GM19240 (cell line): ENCODE measurements around the gene SPACDR.

ENCODE experiments used
- DNase-seq: peaks from one replicate; pipeline ENCODE4 v3.0.0; 2011; ENCODE audit warnings: low spot score; ENCODE audit not compliant: insufficient read length

Gene SPACDR

GRCh38 chr7:100485471-100485876 is 21.4 kb upstream of the SPACDR start:
- DNase-seq, result no peak

DNA sequence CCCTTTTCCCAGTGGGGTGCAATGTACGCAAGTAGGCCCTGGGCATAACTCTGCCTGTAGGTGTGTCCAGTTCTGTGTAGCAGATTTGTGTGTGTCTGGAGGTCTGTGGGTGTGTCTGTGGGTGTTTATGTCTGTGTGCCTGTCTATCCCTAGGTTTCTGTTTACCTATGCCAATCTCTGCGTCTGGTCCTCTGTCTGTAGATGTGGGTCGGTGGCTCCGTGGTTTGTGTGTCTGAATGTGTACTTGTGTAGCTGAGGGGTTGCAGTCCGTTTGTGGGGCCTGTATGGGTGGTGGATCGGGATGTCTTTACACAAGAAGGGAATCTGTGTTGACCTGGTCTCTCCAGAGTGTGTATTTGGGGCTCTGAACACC is 20.6 kb upstream of the SPACDR start:
- no peak for DNase-seq

GRCh38 chr7:100483722-100484672 is 19.9 kb upstream of the SPACDR start, which contains the start of gene NYAP1:
Gene NYAP1, plus strand, starts transcription at chr7:100483927. Its CDS starts 1,385 bp downstream, at chr7:100485312.
- no peak for DNase-seq

GRCh38 chr7:100483090-100483721 is 19.1 kb upstream of the SPACDR start:
- no peak for DNase-seq

GRCh38 chr7:100482728-100483089 is 18.6 kb upstream of the SPACDR start:
- DNase-seq, result no peak

DNA sequence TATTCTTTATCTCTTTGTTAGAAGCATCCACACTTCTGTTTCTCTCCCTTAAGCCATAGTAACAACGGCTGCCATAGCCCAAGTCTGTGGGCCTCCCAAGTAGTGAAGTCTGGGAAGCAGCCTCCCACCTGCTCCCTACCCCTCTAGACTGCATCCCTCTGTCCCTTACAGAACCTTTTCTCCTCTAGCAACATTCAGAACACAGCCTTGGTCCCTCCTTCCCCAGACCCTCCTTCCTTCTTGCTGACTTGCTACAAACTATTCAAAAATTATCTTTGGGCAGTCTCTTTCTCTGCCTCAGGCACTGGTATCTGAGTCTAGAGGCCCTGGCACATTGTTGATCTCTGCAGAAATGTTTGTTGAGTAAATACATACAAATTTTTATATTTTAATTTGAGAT is 17.4 kb upstream of the SPACDR start:
- DNase-seq, result no peak

GRCh38 chr7:100478958-100479660 is 15.0 kb upstream of the SPACDR start, which contains the start of gene TSC22D4:
Gene TSC22D4, minus strand, starts transcription at chr7:100479214. Its CDS starts 1,176 bp downstream, at chr7:100478038.
- peak; percentile 89 for DNase-seq

GRCh38 chr7:100477871-100478267 is 13.8 kb upstream of the SPACDR start:
- DNase-seq, result no peak

GRCh38 chr7:100476903-100477870 is 13.1 kb upstream of the SPACDR start:
- DNase-seq, result no peak

- no peak for DNase-seq
These were observed 12.2 kb upstream of the SPACDR start for GRCh38 chr7:100476101-100476780.

DNA sequence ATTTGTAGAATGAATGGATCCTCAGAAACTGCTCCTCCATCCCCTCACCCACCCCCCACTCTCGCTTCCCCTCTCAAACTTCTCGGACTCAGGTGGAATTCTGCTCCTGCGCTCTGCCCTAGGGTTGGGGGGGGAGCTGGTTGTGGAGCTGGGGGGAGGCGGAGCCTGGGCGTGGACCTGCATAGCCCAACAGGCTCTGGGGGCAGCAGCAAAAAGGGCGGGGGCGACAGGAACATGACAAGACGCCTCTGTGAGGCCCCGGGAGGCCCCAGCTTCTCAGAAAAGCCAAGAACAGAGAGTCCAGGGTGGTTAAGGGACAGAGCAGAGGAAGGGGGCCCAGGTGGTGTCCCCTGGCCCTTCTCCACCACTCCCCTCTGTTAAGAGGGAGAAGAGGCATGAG is 11.5 kb upstream of the SPACDR start:
- no peak for DNase-seq

DNA sequence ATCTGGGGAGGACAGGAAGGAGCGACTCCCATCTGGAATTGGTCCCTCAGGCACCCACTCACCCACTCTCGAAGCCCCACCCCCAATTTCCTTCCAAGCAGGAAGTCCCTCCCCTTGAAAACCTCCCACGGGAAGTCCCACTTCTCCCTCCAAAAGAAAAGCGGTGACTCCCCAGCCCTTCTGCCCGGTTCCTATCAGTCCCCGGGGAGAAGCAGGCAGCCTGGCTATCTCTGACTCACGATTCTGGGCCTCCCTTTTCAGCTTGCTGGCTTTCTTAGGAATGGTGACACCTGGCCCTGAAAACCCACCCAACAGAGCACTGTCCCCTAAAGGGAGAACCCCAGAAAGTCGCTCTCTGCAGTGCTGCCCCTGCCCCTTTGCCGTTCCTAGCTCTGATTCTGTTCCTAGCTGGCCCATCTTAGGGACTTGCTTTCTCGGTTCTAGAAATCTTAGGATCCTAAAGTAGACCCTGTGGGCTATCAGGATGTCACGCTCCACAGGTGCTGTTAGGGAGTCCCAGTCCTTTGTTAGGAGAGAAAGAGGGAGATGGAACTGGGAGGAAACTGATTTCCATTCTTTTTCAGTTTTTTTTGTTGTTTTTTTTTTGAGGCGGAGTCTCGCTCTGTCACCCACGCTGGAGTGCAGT is 8.9 kb upstream of the SPACDR start:
- DNase-seq, result no peak

- DNase-seq, result no peak
These were observed 8.2 kb upstream of the SPACDR start for GRCh38 chr7:100472121-100472851.

GRCh38 chr7:100471021-100471420 is 7.0 kb upstream of the SPACDR start:
- DNase-seq, result no peak

DNA sequence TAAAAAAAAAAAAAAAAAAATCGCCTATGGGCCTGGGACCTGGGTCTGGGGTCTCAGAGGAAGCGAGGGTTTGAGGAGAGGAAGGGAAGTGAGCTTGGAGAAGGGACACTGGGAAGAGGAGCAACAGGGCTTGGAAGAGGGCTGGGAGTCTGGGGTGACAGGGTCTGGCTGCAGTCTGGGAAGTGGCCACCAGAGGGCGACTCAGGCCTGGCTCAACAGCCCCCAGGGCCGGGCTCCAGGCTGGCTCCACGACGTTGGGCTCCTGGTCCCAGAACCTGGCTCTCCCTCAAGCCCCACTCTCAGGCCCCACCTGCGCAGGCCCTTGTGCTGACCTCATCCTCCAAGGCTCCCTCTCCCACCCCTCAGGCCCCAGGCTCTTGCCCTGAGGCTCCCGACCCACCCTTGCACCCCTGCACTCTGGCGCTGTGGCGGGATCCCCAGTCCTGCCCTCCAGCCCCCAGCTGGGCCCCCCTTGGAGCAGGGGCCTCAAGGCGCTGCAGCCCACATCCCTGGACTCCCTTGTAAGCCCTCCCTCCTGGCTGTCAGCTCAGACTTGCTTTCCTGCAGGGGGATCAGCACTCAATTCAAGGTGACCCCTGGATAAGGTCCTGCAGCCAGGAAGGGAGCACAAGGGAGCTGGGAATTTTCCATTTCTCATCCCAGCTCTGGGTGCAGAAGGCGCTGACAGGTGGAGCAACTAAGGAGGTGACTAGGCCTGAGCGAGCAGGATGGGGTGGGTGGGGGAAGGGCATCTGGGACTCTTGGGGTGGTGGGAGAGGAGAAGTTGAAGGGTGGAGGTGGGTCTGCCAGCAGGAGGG is 5.4 kb upstream of the SPACDR start:
- DNase-seq, result peak; percentile 95

DNA sequence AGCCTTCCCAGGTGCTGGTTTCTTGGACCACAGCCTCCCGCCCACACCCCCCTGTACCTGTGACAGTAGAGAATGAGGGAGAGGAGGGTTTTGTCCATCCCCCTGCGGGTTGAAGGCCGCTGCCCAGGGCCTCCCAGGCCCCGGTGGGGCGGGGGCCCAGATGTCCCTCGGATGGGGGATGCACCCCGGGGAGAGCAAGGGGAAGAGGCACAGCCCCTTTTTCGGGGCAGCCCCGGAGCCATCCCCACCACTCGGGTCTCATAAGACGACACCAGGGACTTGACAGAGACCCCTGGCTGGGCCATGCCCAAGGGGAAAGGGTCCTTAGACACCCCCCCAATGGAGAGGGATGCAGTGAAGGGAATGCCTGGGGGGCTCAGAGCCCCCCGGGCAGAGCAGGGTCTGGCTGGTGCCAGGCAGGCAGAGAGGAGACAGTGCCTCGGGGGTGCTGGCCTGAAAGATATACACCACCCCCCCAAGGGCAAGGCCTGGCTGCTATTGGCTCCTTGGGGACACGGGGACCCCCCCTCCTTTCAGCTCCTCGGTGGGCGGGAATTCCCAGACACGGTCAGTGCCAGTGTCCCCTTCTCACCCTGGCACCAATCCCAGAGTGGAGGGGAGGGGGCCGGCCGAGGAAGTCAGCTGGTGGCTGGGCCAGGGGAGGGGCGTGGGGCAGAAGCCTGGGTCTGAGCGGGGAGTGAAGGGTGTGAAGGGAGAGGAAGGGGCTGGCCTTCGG is 3.7 kb upstream of the SPACDR start:
- no peak for DNase-seq
